Keratinocyte (primary cell): ENCODE data around the gene DUSP6. TPM values are rescaled to one million over a fixed set of nuclear protein-coding genes. Genes with fewer than 3 reads are reported as not detected.

ENCODE experiments used
- DNase-seq: peaks from one replicate; pipeline ENCODE4 v3.0.0-alpha.2; 2011; ENCODE audit warnings: low read depth, missing footprints, low spot score
- FAIRE-seq: peaks from 2 replicates; lab custom pipeline; 2011; peaks lifted over from hg19 to GRCh38; lab: Jason Lieb, UNC
- H2AFZ ChIP-seq: 2 replicates; pipeline ENCODE4 v1.6.0; 2012; ENCODE audit warnings: low read length, control low read depth, inconsistent platforms; ENCODE audit not compliant: control insufficient read depth
- H3K27ac ChIP-seq: 2 replicates; pipeline ENCODE4 v1.5.1; 2011; ENCODE audit warnings: low read length; ENCODE audit not compliant: control insufficient read depth, insufficient read depth
- H3K27me3 ChIP-seq: 3 replicates; pipeline ENCODE4 v1.6.0; 2011; ENCODE audit warnings: low read length; ENCODE audit not compliant: control insufficient read depth, insufficient read depth; ENCODE audit errors: extremely low read depth
- H3K36me3 ChIP-seq, 2 experiments: 2 replicates in 1 of 2; 3 replicates in 1 of 2; pipeline ENCODE4 v1.5.1; 2011; ENCODE audit warnings: low read length in 2 of 2, mild to moderate bottlenecking in 1 of 2; ENCODE audit not compliant: control insufficient read depth in 2 of 2, insufficient read depth in 2 of 2; ENCODE audit errors: extremely low read depth in 1 of 2
- H3K4me1 ChIP-seq: 3 replicates; pipeline ENCODE4 v1.5.1; 2011; ENCODE audit warnings: low read length; ENCODE audit not compliant: control insufficient read depth, insufficient read depth; ENCODE audit errors: extremely low read depth
- H3K4me2 ChIP-seq: 3 replicates; pipeline ENCODE4 v1.6.0; 2011; ENCODE audit warnings: low read depth, low read length; ENCODE audit not compliant: control insufficient read depth, insufficient read depth; ENCODE audit errors: extremely low read depth
- H3K4me3 ChIP-seq, 3 experiments: fragments of 200-600 bp in 1 of 3; sonication (generic) in 1 of 3; 2 replicates in 2 of 3; 3 replicates in 1 of 3; pipeline ENCODE4 v1.5.1; 2011 to 2016; ENCODE audit warnings: low read length in 3 of 3, mild to moderate bottlenecking in 3 of 3, control low read depth in 2 of 3, inconsistent platforms in 1 of 3, low read depth in 1 of 3, mixed read lengths in 1 of 3, mixed run types in 1 of 3, moderate library complexity in 1 of 3; ENCODE audit not compliant: control insufficient read depth in 2 of 3, insufficient read depth in 2 of 3; ENCODE audit errors: extremely low read depth in 1 of 3
- H3K79me2 ChIP-seq: 2 replicates; pipeline ENCODE4 v1.6.0; 2012; ENCODE audit warnings: low read length; ENCODE audit not compliant: control insufficient read depth, insufficient read depth
- H3K9ac ChIP-seq: 3 replicates; pipeline ENCODE4 v1.6.0; 2011; ENCODE audit warnings: low read length; ENCODE audit not compliant: control insufficient read depth, insufficient read depth; ENCODE audit errors: extremely low read depth
- H3K9me1 ChIP-seq: 3 replicates; pipeline ENCODE4 v1.6.0; 2011; ENCODE audit warnings: low read length; ENCODE audit not compliant: control insufficient read depth, insufficient read depth; ENCODE audit errors: extremely low read depth
- H3K9me3 ChIP-seq: 2 replicates; pipeline ENCODE4 v1.5.1; 2012; ENCODE audit warnings: low read depth, low read length; ENCODE audit not compliant: control insufficient read depth
- H4K20me1 ChIP-seq: 3 replicates; pipeline ENCODE4 v1.6.0; 2011; ENCODE audit warnings: low read length; ENCODE audit not compliant: control insufficient read depth, insufficient read depth; ENCODE audit errors: extremely low read depth
- CTCF ChIP-seq, 3 experiments: IDR thresholded peaks in 1 of 3; conservative IDR thresholded peaks in 1 of 3; optimal IDR thresholded peaks in 1 of 3; 2 replicates in 2 of 3; 3 replicates in 1 of 3; pipeline versions ENCODE3 to v1.5.1; 2011; ENCODE audit warnings: low read length in 3 of 3, mild to moderate bottlenecking in 3 of 3, moderate library complexity in 2 of 3, control low read depth in 1 of 3, inconsistent platforms in 1 of 3; ENCODE audit not compliant: insufficient read depth in 2 of 3; ENCODE audit errors: extremely low read depth in 1 of 3
- EZH2 ChIP-seq: IDR thresholded peaks from one replicate; pipeline ENCODE4 v1.6.1; 2012; ENCODE audit warnings: inconsistent platforms, mild to moderate bottlenecking, low read length, moderate library complexity
- dilution Hi-C: fragments of 300-500 bp; cut with MboI; formaldehyde crosslinking; loops from one replicate; pipeline ENCODE4 v1.7.0; 2020; ENCODE audit warnings: low sequenced_read_pairs; ENCODE audit not compliant: extremely low pct_ligation_motif_present
- polyA plus RNA-seq, 5 experiments: library from polyadenylated mRNA; depleted of rRNA in 3 of 5; stranded (reverse) in 3 of 5; stranded (forward) in 1 of 5; unstranded in 1 of 5; fragments of >200 nt; gene quantifications; 1 replicate in 1 of 5; 2 replicates in 3 of 5; 3 replicates in 1 of 5; pipeline versions ENCODE4 v1.2.1 to v1.2.3, GENCODE V29; 2011 to 2012; ENCODE audit warnings: missing spikeins in 2 of 5, low read depth in 1 of 5, low replicate concordance in 1 of 5

The DUSP6 gene
- polyA plus RNA-seq, 1 donor (not counting 4 experiments of a cell fraction or from before 2014, with no cell fraction given) = 221 TPM

- TF ChIP-seq CTCF (optimal IDR thresholded peaks at IDR 0.05 in 1 of 3, IDR thresholded peaks at IDR 0.05 in 1 of 3, conservative IDR thresholded peaks at IDR 0.05 in 1 of 3; ENCODE audit: extremely low read depth in 1 of 3, insufficient read depth in 2 of 3, low read length in 3 of 3) = no peak
- TF ChIP-seq EZH2 = no peak
- dilution Hi-C loops = no loop called here
- no peaks in the 10 kb centered on the region for H3K9me3 ChIP-seq
- no peak overlapping the region for H3K4me2 ChIP-seq
- DNase-seq = no peak
- H4K20me1 ChIP-seq = no peaks in the 10 kb centered on the region
- no peak overlapping the region for H3K9ac ChIP-seq
- no peak for FAIRE-seq
- no peak overlapping the region for H3K4me3 ChIP-seq
- H3K27me3 ChIP-seq = no peaks in the 10 kb centered on the region
- H3K36me3 ChIP-seq = no peaks in the 10 kb centered on the region
- no peaks in the 10 kb centered on the region for H3K9me1 ChIP-seq
- H2AFZ ChIP-seq = no peak overlapping the region
- no peak overlapping the region for H3K27ac ChIP-seq
- peaks cover 1% of the 10 kb centered on the region for H3K4me1 ChIP-seq
- H3K79me2 ChIP-seq = no peaks in the 10 kb centered on the region
Observed at GRCh38 chr12:89389755-89390661, 37.7 kb upstream of the DUSP6 start.

- TF ChIP-seq EZH2 (no peak), CTCF (optimal IDR thresholded peaks at IDR 0.05 in 1 of 3, IDR thresholded peaks at IDR 0.05 in 1 of 3, conservative IDR thresholded peaks at IDR 0.05 in 1 of 3; ENCODE audit: extremely low read depth in 1 of 3, insufficient read depth in 2 of 3, low read length in 3 of 3) (no peak)
- H3K9ac ChIP-seq = no peak overlapping the region
- peaks cover 21% of the 10 kb centered on the region for H3K4me1 ChIP-seq
- H3K9me1 ChIP-seq = no peaks in the 10 kb centered on the region
- FAIRE-seq = no peak
- no peaks in the 10 kb centered on the region for H3K79me2 ChIP-seq
- dilution Hi-C loops = no loop called here
- H3K9me3 ChIP-seq = no peaks in the 10 kb centered on the region
- H3K36me3 ChIP-seq = no peaks in the 10 kb centered on the region
- no peaks in the 10 kb centered on the region for H4K20me1 ChIP-seq
- no peak overlapping the region for H3K4me2 ChIP-seq
- H3K27ac ChIP-seq = no peak overlapping the region
- no peaks in the 10 kb centered on the region for H3K27me3 ChIP-seq
- H3K4me3 ChIP-seq = no peak overlapping the region
- no peak for DNase-seq
- H2AFZ ChIP-seq = no peak overlapping the region
Observed at GRCh38 chr12:89386138-89386537, 33.8 kb upstream of the DUSP6 start.
